NB4 (cell line): ENCODE measurements around the gene CKMT2.

ENCODE experiments used
- DNase-seq: peaks from one replicate; pipeline ENCODE4 v3.0.0; 2010; ENCODE audit warnings: low read depth
- H3K4me3 ChIP-seq: one replicate; pipeline ENCODE4 v1.5.1; 2011; ENCODE audit warnings: mild to moderate bottlenecking, low read depth, low read length, moderate library complexity
- MYC ChIP-seq: IDR thresholded peaks from 2 replicates; pipeline ENCODE4 v1.6.1; 2011; ENCODE audit warnings: low read depth, low read length
- POLR2A ChIP-seq: IDR thresholded peaks from 2 replicates; pipeline ENCODE4 v1.6.1; 2011; ENCODE audit warnings: mild to moderate bottlenecking; ENCODE audit not compliant: insufficient read length; ENCODE audit errors: extremely low read depth
- TF ChIP-seq, protein P1 (sequence below): IDR thresholded peaks from one replicate; pipeline ENCODE4 v1.5.1; 2012; ENCODE audit warnings: low read depth, low read length
- TF ChIP-seq, protein P2 (sequence below): IDR thresholded peaks from 2 replicates; pipeline ENCODE4 v1.6.1; 2011; ENCODE audit warnings: low read depth, low read length

Gene CKMT2

GRCh38 chr5:81230416-81230815 lies 2.7 kb upstream of the CKMT2 start:
- no peak overlapping the region for H3K4me3 ChIP-seq
- DNase-seq: no peak
- TF ChIP-seq, protein P1, sequence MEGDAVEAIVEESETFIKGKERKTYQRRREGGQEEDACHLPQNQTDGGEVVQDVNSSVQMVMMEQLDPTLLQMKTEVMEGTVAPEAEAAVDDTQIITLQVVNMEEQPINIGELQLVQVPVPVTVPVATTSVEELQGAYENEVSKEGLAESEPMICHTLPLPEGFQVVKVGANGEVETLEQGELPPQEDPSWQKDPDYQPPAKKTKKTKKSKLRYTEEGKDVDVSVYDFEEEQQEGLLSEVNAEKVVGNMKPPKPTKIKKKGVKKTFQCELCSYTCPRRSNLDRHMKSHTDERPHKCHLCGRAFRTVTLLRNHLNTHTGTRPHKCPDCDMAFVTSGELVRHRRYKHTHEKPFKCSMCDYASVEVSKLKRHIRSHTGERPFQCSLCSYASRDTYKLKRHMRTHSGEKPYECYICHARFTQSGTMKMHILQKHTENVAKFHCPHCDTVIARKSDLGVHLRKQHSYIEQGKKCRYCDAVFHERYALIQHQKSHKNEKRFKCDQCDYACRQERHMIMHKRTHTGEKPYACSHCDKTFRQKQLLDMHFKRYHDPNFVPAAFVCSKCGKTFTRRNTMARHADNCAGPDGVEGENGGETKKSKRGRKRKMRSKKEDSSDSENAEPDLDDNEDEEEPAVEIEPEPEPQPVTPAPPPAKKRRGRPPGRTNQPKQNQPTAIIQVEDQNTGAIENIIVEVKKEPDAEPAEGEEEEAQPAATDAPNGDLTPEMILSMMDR: no peak
- TF ChIP-seq, protein P2, sequence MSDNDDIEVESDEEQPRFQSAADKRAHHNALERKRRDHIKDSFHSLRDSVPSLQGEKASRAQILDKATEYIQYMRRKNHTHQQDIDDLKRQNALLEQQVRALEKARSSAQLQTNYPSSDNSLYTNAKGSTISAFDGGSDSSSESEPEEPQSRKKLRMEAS: no peak
- TF ChIP-seq MYC (no peak), POLR2A (no peak)

DNA sequence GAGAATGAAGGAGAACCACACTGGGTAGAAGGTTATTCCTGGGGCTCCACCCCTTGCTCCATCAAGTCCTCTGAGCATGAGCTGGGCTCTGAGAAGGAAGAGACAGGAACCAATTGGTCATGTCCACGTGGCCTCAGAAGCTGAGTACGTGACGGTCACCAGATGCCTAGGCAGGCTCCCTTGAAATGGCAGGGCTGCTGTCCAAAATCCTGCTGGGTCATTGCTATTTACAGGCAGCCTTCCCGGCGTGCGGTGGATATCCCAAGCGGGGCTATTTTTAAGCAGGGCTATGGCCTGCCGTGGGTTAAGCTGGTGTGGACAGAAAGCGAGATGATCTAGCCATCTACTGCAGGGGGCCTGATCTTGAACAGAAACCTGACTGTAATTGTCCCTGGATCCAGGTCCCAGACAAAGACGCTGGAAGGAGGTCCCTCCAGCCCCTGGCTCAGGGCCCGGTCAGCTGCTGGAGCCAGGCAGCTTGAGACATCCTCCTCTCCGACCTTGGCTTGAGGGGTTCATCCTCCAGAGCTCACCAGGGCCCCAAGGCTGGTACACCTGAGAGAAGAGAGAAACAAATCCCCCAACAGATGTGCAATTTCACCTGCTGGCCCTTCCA lies 550 bp upstream of the CKMT2 start:
- TF ChIP-seq, protein P1: no peak
- TF ChIP-seq POLR2A (no peak), MYC (no peak)
- TF ChIP-seq, protein P2: no peak
- no peak overlapping the region for H3K4me3 ChIP-seq

DNA sequence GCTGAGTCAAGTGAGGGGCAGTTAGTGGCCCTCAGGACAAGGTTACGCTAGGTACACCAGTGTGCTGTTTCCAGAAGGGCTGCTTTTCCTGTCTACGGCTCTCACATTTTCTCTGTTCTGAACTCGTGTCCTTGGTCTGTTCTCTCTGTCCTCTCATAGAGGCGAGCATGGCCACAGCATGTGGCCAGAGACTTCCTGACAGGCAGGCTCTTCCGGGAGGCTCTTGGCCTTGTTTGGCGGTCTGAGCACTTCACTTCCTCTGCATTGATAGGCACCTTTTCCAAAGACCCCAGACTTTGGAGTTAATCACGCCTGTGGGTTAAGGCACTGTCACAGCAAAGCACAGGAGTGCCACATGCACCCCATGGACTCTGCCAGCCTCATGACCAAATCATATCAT lies 1.2 kb downstream of the CKMT2 start:
- DNase-seq: no peak
- TF ChIP-seq POLR2A: no peak
- TF ChIP-seq, protein P2: no peak
- TF ChIP-seq MYC: no peak
- TF ChIP-seq, protein P1: no peak
- H3K4me3 ChIP-seq: no peak overlapping the region

More for the DNA sequence above, 550 bp upstream of the CKMT2 start:
- DNase-seq: no peak

GRCh38 chr5:81234801-81235200 lies 1.7 kb downstream of the CKMT2 start:
- peak; percentile 14 for DNase-seq
- H3K4me3 ChIP-seq: no peak overlapping the region
- TF ChIP-seq, protein P1: no peak
- TF ChIP-seq, protein P2: no peak
- TF ChIP-seq POLR2A (no peak), MYC (no peak)

GRCh38 chr5:81235287-81236072 lies 2.4 kb downstream of the CKMT2 start:
- TF ChIP-seq MYC (no peak), POLR2A (no peak)
- TF ChIP-seq, protein P1: no peak
- TF ChIP-seq, protein P2: no peak
- H3K4me3 ChIP-seq: no peak overlapping the region
- no peak for DNase-seq
